ENCODE measurements around the gene SCNN1B.
"Not testable (repeated sequence)": the region's sequence is repeated elsewhere in the genome, so short reads cannot be mapped to it uniquely, and the experiment has no call there.

The SCNN1B gene

GRCh38 chr16:23302045-23302956 is at the start of gene SCNN1B:
SCNN1B (plus strand) TSS chr16:23302302; CDS start chr16:23348600, 46,298 bp downstream.
- in situ Hi-C loops (cut with MboI; ENCODE audit: low sequenced_read_pairs), result no loop called here

GRCh38 chr16:23252310-23252709 is 49.8 kb upstream of the SCNN1B start:
- in situ Hi-C loops (cut with MboI; ENCODE audit: low sequenced_read_pairs), result no loop called here

GRCh38 chr16:23253650-23254049 is 48.5 kb upstream of the SCNN1B start:
- in situ Hi-C loops (cut with MboI; ENCODE audit: low sequenced_read_pairs), result not testable (repeated sequence)

GRCh38 chr16:23254338-23254737 is 47.8 kb upstream of the SCNN1B start:
- in situ Hi-C loops (cut with MboI; ENCODE audit: low sequenced_read_pairs), result no loop called here

GRCh38 chr16:23255000-23255399 is 47.1 kb upstream of the SCNN1B start:
- in situ Hi-C loops (cut with MboI; ENCODE audit: low sequenced_read_pairs), result no loop called here

GRCh38 chr16:23256440-23256839 is 45.7 kb upstream of the SCNN1B start:
- in situ Hi-C loops (cut with MboI; ENCODE audit: low sequenced_read_pairs), result no loop called here

GRCh38 chr16:23257682-23258081 is 44.4 kb upstream of the SCNN1B start:
- in situ Hi-C loops (cut with MboI; ENCODE audit: low sequenced_read_pairs), result no loop called here

- in situ Hi-C loops (cut with MboI; ENCODE audit: low sequenced_read_pairs), result no loop called here
Measured at GRCh38 chr16:23258919-23259237, 43.2 kb upstream of the SCNN1B start.

- in situ Hi-C loops (cut with MboI; ENCODE audit: low sequenced_read_pairs), result no loop called here
Measured at GRCh38 chr16:23267647-23268046, 34.5 kb upstream of the SCNN1B start.

GRCh38 chr16:23268561-23268960 is 33.5 kb upstream of the SCNN1B start:
- in situ Hi-C loops (cut with MboI; ENCODE audit: low sequenced_read_pairs), result no loop called here

GRCh38 chr16:23269248-23269953 is 32.7 kb upstream of the SCNN1B start:
- in situ Hi-C loops (cut with MboI; ENCODE audit: low sequenced_read_pairs), result no loop called here

- in situ Hi-C loops (cut with MboI; ENCODE audit: low sequenced_read_pairs), result no loop called here
Measured at GRCh38 chr16:23270654-23271053, 31.4 kb upstream of the SCNN1B start.

GRCh38 chr16:23274968-23275367 is 27.1 kb upstream of the SCNN1B start:
- in situ Hi-C loops (cut with MboI; ENCODE audit: low sequenced_read_pairs), result no loop called here

- in situ Hi-C loops (cut with MboI; ENCODE audit: low sequenced_read_pairs), result no loop called here
Measured at GRCh38 chr16:23276821-23277220, 25.3 kb upstream of the SCNN1B start.

- in situ Hi-C loops (cut with MboI; ENCODE audit: low sequenced_read_pairs), result no loop called here
Measured at GRCh38 chr16:23278031-23278430, 24.1 kb upstream of the SCNN1B start.

GRCh38 chr16:23279721-23280153 is 22.4 kb upstream of the SCNN1B start:
- in situ Hi-C loops (cut with MboI; ENCODE audit: low sequenced_read_pairs), result no loop called here

GRCh38 chr16:23280483-23280967 is 21.6 kb upstream of the SCNN1B start:
- in situ Hi-C loops (cut with MboI; ENCODE audit: low sequenced_read_pairs), result no loop called here

- in situ Hi-C loops (cut with MboI; ENCODE audit: low sequenced_read_pairs), result no loop called here
Measured at GRCh38 chr16:23282568-23282967, 19.5 kb upstream of the SCNN1B start.

- in situ Hi-C loops (cut with MboI; ENCODE audit: low sequenced_read_pairs), result no loop called here
Measured at GRCh38 chr16:23283571-23283970, 18.5 kb upstream of the SCNN1B start.

GRCh38 chr16:23284584-23284983 is 17.5 kb upstream of the SCNN1B start:
- in situ Hi-C loops (cut with MboI; ENCODE audit: low sequenced_read_pairs), result no loop called here

GRCh38 chr16:23286131-23286532 is 16.0 kb upstream of the SCNN1B start:
- in situ Hi-C loops (cut with MboI; ENCODE audit: low sequenced_read_pairs), result no loop called here

GRCh38 chr16:23288209-23288608 is 13.9 kb upstream of the SCNN1B start:
- in situ Hi-C loops (cut with MboI; ENCODE audit: low sequenced_read_pairs), result no loop called here
